ENCODE results near the gene ERG.

Gene ERG

GRCh38 chr21:38388203-38388602 is 110.1 kb downstream of the ERG start:
- TF ChIP-seq POLR2AphosphoS5 (IDR thresholded peaks at IDR 0.05; ENCODE audit: low read depth) (no peak), SPI1 (IDR thresholded peaks at IDR 0.05; ENCODE audit: borderline replicate concordance, low read depth) (no peak), GABPA (IDR thresholded peaks at IDR 0.05; ENCODE audit: low read depth) (no peak), REST (IDR thresholded peaks at IDR 0.05; ENCODE audit: insufficient replicate concordance, low read depth) (no peak)
- TF ChIP-seq, protein P1, sequence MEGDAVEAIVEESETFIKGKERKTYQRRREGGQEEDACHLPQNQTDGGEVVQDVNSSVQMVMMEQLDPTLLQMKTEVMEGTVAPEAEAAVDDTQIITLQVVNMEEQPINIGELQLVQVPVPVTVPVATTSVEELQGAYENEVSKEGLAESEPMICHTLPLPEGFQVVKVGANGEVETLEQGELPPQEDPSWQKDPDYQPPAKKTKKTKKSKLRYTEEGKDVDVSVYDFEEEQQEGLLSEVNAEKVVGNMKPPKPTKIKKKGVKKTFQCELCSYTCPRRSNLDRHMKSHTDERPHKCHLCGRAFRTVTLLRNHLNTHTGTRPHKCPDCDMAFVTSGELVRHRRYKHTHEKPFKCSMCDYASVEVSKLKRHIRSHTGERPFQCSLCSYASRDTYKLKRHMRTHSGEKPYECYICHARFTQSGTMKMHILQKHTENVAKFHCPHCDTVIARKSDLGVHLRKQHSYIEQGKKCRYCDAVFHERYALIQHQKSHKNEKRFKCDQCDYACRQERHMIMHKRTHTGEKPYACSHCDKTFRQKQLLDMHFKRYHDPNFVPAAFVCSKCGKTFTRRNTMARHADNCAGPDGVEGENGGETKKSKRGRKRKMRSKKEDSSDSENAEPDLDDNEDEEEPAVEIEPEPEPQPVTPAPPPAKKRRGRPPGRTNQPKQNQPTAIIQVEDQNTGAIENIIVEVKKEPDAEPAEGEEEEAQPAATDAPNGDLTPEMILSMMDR (IDR thresholded peaks at IDR 0.05; ENCODE audit: insufficient read depth, low read length) = no peak
- no peak overlapping the region for H3K4me3 ChIP-seq (replicated peaks; ENCODE audit: insufficient read depth, low read length)
- H3K27ac ChIP-seq (replicated peaks) = peak overlapping the region; percentile 95
- H3K27me3 ChIP-seq (ENCODE audit: insufficient read depth, poor library complexity, severe bottlenecking) = no peaks in the 10 kb centered on the region
- no peak for DNase-seq (ENCODE audit: low read depth in 1 of 2, low spot score in 1 of 2)

DNA sequence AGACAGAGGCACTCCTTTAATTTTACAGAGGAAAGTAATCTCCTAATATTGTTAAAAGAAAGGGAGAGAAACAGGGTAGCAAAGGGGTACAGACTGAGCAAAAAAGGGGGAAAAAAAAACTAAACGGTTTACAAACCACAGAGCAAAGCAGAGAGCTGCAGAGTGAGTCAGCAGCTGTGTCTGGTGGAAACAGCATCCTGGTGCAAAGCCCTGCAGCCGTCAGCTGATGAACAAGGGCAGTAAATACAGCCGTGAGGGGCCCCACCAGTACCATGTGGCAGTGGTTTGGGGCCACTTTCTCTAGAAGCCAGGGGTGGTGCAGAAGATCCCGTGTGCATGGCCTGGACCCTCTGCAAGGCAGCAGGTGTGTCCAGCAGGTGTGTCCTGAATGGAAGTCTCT is 111.3 kb downstream of the ERG start:
- Histone ChIP-seq H3K4me3 (replicated peaks; ENCODE audit: insufficient read depth, low read length) (no peak overlapping the region), H3K27ac (replicated peaks) (peak overlapping the region; percentile 95), H3K27me3 (ENCODE audit: insufficient read depth, poor library complexity, severe bottlenecking) (no peaks in the 10 kb centered on the region)
- TF ChIP-seq POLR2AphosphoS5 (IDR thresholded peaks at IDR 0.05; ENCODE audit: low read depth) (peak; percentile 97), REST (IDR thresholded peaks at IDR 0.05; ENCODE audit: insufficient replicate concordance, low read depth) (peak; percentile 27), SPI1 (IDR thresholded peaks at IDR 0.05; ENCODE audit: borderline replicate concordance, low read depth) (no peak), GABPA (IDR thresholded peaks at IDR 0.05; ENCODE audit: low read depth) (no peak)
- TF ChIP-seq, protein P1 (IDR thresholded peaks at IDR 0.05; ENCODE audit: insufficient read depth, low read length) = no peak
- DNase-seq (ENCODE audit: low read depth in 1 of 2, low spot score in 1 of 2) = peak; percentile 47 to 94

GRCh38 chr21:38385427-38386175 is 112.7 kb downstream of the ERG start:
- DNase-seq (ENCODE audit: low read depth in 1 of 2, low spot score in 1 of 2) = no peak
- Histone ChIP-seq H3K27me3 (ENCODE audit: insufficient read depth, poor library complexity, severe bottlenecking) (no peaks in the 10 kb centered on the region), H3K27ac (replicated peaks) (peak overlapping the region; percentile 95), H3K4me3 (replicated peaks; ENCODE audit: insufficient read depth, low read length) (no peak overlapping the region)
- TF ChIP-seq POLR2AphosphoS5 (IDR thresholded peaks at IDR 0.05; ENCODE audit: low read depth) (no peak), GABPA (IDR thresholded peaks at IDR 0.05; ENCODE audit: low read depth) (no peak), SPI1 (IDR thresholded peaks at IDR 0.05; ENCODE audit: borderline replicate concordance, low read depth) (no peak), REST (IDR thresholded peaks at IDR 0.05; ENCODE audit: insufficient replicate concordance, low read depth) (no peak)
- TF ChIP-seq, protein P1 (IDR thresholded peaks at IDR 0.05; ENCODE audit: insufficient read depth, low read length) = no peak

All from HL-60 (cell line).